LNCAP (cell line): Measurements from ENCODE around the gene TAS1R3.
A peak's percentile ranks its signal among the peaks of the same experiment; 100 is the strongest.

Source experiments
- CTCF ChIP-seq: fragments of 450-650 bp; IDR thresholded peaks from 2 replicates; pipeline ENCODE4 v1.5.1; 2017; ENCODE audit warnings: mild to moderate bottlenecking

Gene TAS1R3

GRCh38 chr1:1347663-1348419 is 16.8 kb downstream of the TAS1R3 start:
- TF ChIP-seq CTCF: no peak

GRCh38 chr1:1348420-1349255 is 17.6 kb downstream of the TAS1R3 start:
- TF ChIP-seq CTCF: no peak

GRCh38 chr1:1349256-1350012 is 18.4 kb downstream of the TAS1R3 start, which contains the start of gene DVL1:
TSS of gene DVL1 (minus strand) at chr1:1349418. CDS start at chr1:1349065, 353 bp downstream.
- TF ChIP-seq CTCF: peak; percentile 44

GRCh38 chr1:1351511-1352427 is 20.7 kb downstream of the TAS1R3 start:
- no peak for TF ChIP-seq CTCF

- TF ChIP-seq CTCF: no peak
Measured at GRCh38 chr1:1352786-1353388, 21.8 kb downstream of the TAS1R3 start.

GRCh38 chr1:1353389-1354151 is 22.5 kb downstream of the TAS1R3 start:
- TF ChIP-seq CTCF: no peak
